Endothelial cell (in vitro differentiated cells): ENCODE measurements around the gene SPOP. TPM values are rescaled to one million over a fixed set of nuclear protein-coding genes. Genes with fewer than 3 reads are reported as not detected.
"Not testable (repeated sequence)": the region's sequence is repeated elsewhere in the genome, so short reads cannot be mapped to it uniquely, and the experiment has no call there.

Source experiments
- DNase-seq: peaks from one replicate; pipeline ENCODE4 v3.0.0; 2021; ENCODE audit warnings: low spot score
- H3K27ac Mint-ChIP-seq: one replicate; pipeline ENCODE4 v1.8.0; 2021; ENCODE audit warnings: mixed read lengths, inconsistent platforms; ENCODE audit not compliant: unreplicated experiment
- H3K27me3 Mint-ChIP-seq: one replicate; pipeline ENCODE4 v1.8.0; 2021; ENCODE audit warnings: mild to moderate bottlenecking, moderate library complexity, mixed read lengths, inconsistent platforms; ENCODE audit not compliant: unreplicated experiment
- H3K36me3 Mint-ChIP-seq: one replicate; pipeline ENCODE4 v1.8.0; 2021; ENCODE audit warnings: mild to moderate bottlenecking, low read depth, mixed read lengths, inconsistent platforms; ENCODE audit not compliant: unreplicated experiment
- H3K4me1 Mint-ChIP-seq: one replicate; pipeline ENCODE4 v1.8.0; 2021; ENCODE audit warnings: mild to moderate bottlenecking, mixed read lengths, inconsistent platforms; ENCODE audit not compliant: unreplicated experiment
- H3K4me3 Mint-ChIP-seq: one replicate; pipeline ENCODE4 v1.8.0; 2021; ENCODE audit warnings: mild to moderate bottlenecking, mixed read lengths, inconsistent platforms; ENCODE audit not compliant: unreplicated experiment
- H3K9me3 Mint-ChIP-seq: one replicate; pipeline ENCODE4 v1.8.0; 2021; ENCODE audit warnings: mixed read lengths, inconsistent platforms; ENCODE audit not compliant: unreplicated experiment
- CTCF ChIP-seq: fragments of 200-600 bp; sonication (generic); IDR thresholded peaks from one replicate; pipeline ENCODE4 v1.5.0; 2021; ENCODE audit warnings: antibody characterized with exemption; ENCODE audit not compliant: unreplicated experiment
- total RNA-seq: library from RNA; stranded (reverse); fragmentation: NEBNext Ultra II Directional; extraction: Animal tissue kit (Norgen Biotek cat#: 25700); gene quantifications from one replicate; pipeline ENCODE4 v1.2.1, GENCODE V29; 2021; ENCODE audit not compliant: unreplicated experiment

SPOP gene
- total RNA-seq, 1 donor from 2014 or later: 55.6 TPM

GRCh38 chr17:49571764-49572163 lies 106.1 kb downstream of the SPOP start:
- Mint-ChIP-seq H3K4me1 (peaks cover 12% of the 10 kb centered on the region), H3K27me3 (peaks cover 11% of the 10 kb centered on the region), H3K9me3 (no peaks in the 10 kb centered on the region), H3K4me3 (no peak overlapping the region), H3K27ac (no peak overlapping the region), H3K36me3 (no peaks in the 10 kb centered on the region)
- TF ChIP-seq CTCF: no peak
- no peak for DNase-seq

GRCh38 chr17:49571283-49571682 lies 106.6 kb downstream of the SPOP start:
- TF ChIP-seq CTCF: no peak
- Mint-ChIP-seq H3K4me1 (peaks cover 13% of the 10 kb centered on the region), H3K27me3 (peaks cover 11% of the 10 kb centered on the region), H3K27ac (no peak overlapping the region), H3K9me3 (no peaks in the 10 kb centered on the region), H3K36me3 (no peaks in the 10 kb centered on the region), H3K4me3 (peak overlapping the region; percentile 48)
- DNase-seq: no peak

- H3K9me3 Mint-ChIP-seq: no peaks in the 10 kb centered on the region
- H3K4me3 Mint-ChIP-seq: peak overlapping the region; percentile 48
- H3K27me3 Mint-ChIP-seq: peaks cover 11% of the 10 kb centered on the region
- no peak for DNase-seq
- peak overlapping the region; percentile 70 for H3K27ac Mint-ChIP-seq
- no peak for TF ChIP-seq CTCF
- peaks cover 14% of the 10 kb centered on the region for H3K4me1 Mint-ChIP-seq
- H3K36me3 Mint-ChIP-seq: no peaks in the 10 kb centered on the region
Measured at GRCh38 chr17:49570540-49571242, 107.2 kb downstream of the SPOP start.

- H3K36me3 Mint-ChIP-seq, H3K27ac Mint-ChIP-seq, H3K9me3 Mint-ChIP-seq, DNase-seq, H3K27me3 Mint-ChIP-seq, H3K4me3 Mint-ChIP-seq: not testable (repeated sequence)
- peaks cover 12% of the 10 kb centered on the region for H3K4me1 Mint-ChIP-seq
Measured at GRCh38 chr17:49568695-49569047, 109.2 kb downstream of the SPOP start.

- DNase-seq: peak; percentile 95
- Mint-ChIP-seq H3K27ac (no peak overlapping the region), H3K27me3 (peaks cover 3% of the 10 kb centered on the region), H3K4me3 (peak overlapping the region; percentile 37), H3K4me1 (peaks cover 6% of the 10 kb centered on the region), H3K9me3 (no peaks in the 10 kb centered on the region), H3K36me3 (no peaks in the 10 kb centered on the region)
- TF ChIP-seq CTCF: peak; percentile 99
Measured at GRCh38 chr17:49567871-49568694, 109.8 kb downstream of the SPOP start.
